Activated CD8-positive, alpha-beta memory T cell treated with anti-CD3 and anti-CD28 coated beads, Interleukin-2, amount 10 ng/mL, durations not matched to agents 7 days and 5 days (primary cell): Measurements from ENCODE around the gene IZUMO1R. TPM values are rescaled to one million over a fixed set of nuclear protein-coding genes. Genes with fewer than 3 reads are reported as not detected.
"Not testable (repeated sequence)": the region's sequence is repeated elsewhere in the genome, so short reads cannot be mapped to it uniquely, and the experiment has no call there.

Experiments used
- ATAC-seq: fragments of 150-1000 bp; cut with Tn5 transposase; one replicate; pipeline ENCODE4 v1.10.0; 2021; ENCODE audit warnings: moderate library complexity
- CTCF ChIA-PET: fragments of 350-600 bp; sonication (Branson Sonifier 250); formaldehyde crosslinking; loops from one replicate; lab custom pipeline; 2021; ENCODE audit warnings: antibody characterized with exemption; lab: Charles Lee
- DNase-seq: peaks from one replicate; pipeline ENCODE4 v3.0.0-alpha.2; 2020
- H3K27ac Mint-ChIP-seq: one replicate; pipeline ENCODE4 v1.8.0; 2021; ENCODE audit warnings: mild to moderate bottlenecking, mixed read lengths
- H3K27me3 Mint-ChIP-seq: one replicate; pipeline ENCODE4 v1.8.0; 2021; ENCODE audit warnings: mixed read lengths
- H3K36me3 Mint-ChIP-seq: one replicate; pipeline ENCODE4 v1.8.0; 2021; ENCODE audit warnings: mild to moderate bottlenecking, mixed read lengths
- H3K4me1 Mint-ChIP-seq: one replicate; pipeline ENCODE4 v1.8.0; 2021; ENCODE audit warnings: mixed read lengths
- H3K4me3 Mint-ChIP-seq: one replicate; pipeline ENCODE4 v1.8.0; 2021; ENCODE audit warnings: mild to moderate bottlenecking, moderate library complexity, mixed read lengths
- H3K9me3 Mint-ChIP-seq: one replicate; pipeline ENCODE4 v1.8.0; 2022; ENCODE audit warnings: low read depth, mixed read lengths
- total RNA-seq, 2 experiments: library from RNA; stranded (reverse); gene quantifications; one replicate each; pipeline ENCODE4 v1.2.3, GENCODE V29; 2021

The IZUMO1R gene
- total RNA-seq, 2 experiments from 2014 or later, result not detected

GRCh38 chr11:94336033-94336432 lies 31.7 kb downstream of the IZUMO1R start:
- no peak overlapping the region for H3K27ac Mint-ChIP-seq
- no peak overlapping the region for H3K4me3 Mint-ChIP-seq
- no peaks in the 10 kb centered on the region for H3K36me3 Mint-ChIP-seq
- no peaks in the 10 kb centered on the region for H3K4me1 Mint-ChIP-seq
- ATAC-seq, result no peak
- CTCF ChIA-PET, result no interaction called here
- no peak for DNase-seq
- H3K27me3 Mint-ChIP-seq, result peaks cover 3% of the 10 kb centered on the region
- peaks cover 3% of the 10 kb centered on the region for H3K9me3 Mint-ChIP-seq

- peaks cover 3% of the 10 kb centered on the region for H3K9me3 Mint-ChIP-seq
- DNase-seq, result no peak
- ATAC-seq, result no peak
- H3K27ac Mint-ChIP-seq, result no peak overlapping the region
- H3K36me3 Mint-ChIP-seq, result no peaks in the 10 kb centered on the region
- H3K4me1 Mint-ChIP-seq, result no peaks in the 10 kb centered on the region
- no peaks in the 10 kb centered on the region for H3K27me3 Mint-ChIP-seq
- CTCF ChIA-PET, result no interaction called here
- no peak overlapping the region for H3K4me3 Mint-ChIP-seq
Measured at GRCh38 chr11:94338651-94339050, 34.3 kb downstream of the IZUMO1R start.

GRCh38 chr11:94342250-94342649 lies 37.9 kb downstream of the IZUMO1R start:
- ATAC-seq (no peak), DNase-seq (no peak)
- H3K4me3 Mint-ChIP-seq, result no peak overlapping the region
- H3K4me1 Mint-ChIP-seq, result no peaks in the 10 kb centered on the region
- H3K27ac Mint-ChIP-seq, result no peak overlapping the region
- CTCF ChIA-PET, result no interaction called here
- peaks cover 4% of the 10 kb centered on the region for H3K27me3 Mint-ChIP-seq
- H3K36me3 Mint-ChIP-seq, result no peaks in the 10 kb centered on the region
- peaks cover 3% of the 10 kb centered on the region for H3K9me3 Mint-ChIP-seq

DNA sequence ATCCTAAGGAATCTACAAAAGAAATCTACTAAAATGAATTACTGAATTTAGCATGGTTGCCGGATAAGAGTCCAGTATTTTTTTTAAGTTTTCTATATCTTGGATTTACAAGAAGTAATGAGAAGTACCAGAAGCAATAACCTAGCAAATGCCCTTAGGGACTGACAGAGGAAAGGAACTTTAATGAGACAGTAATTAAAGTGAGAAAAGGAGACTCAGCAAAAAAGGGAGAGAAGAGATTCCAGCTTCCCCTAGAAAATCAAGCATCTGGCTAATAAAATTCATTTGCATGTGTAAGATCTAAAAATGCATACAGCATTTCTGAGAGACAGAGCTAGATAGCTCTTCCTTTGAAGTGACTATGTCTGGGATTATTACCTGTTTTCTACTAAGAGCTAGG lies 39.1 kb downstream of the IZUMO1R start:
- Mint-ChIP-seq H3K27me3 (peaks cover 4% of the 10 kb centered on the region), H3K4me1 (no peaks in the 10 kb centered on the region), H3K36me3 (no peaks in the 10 kb centered on the region), H3K4me3 (no peak overlapping the region), H3K9me3 (peaks cover 3% of the 10 kb centered on the region), H3K27ac (no peak overlapping the region)
- DNase-seq, result no peak
- CTCF ChIA-PET, result no interaction called here
- ATAC-seq, result no peak

- ATAC-seq, H3K9me3 Mint-ChIP-seq, H3K36me3 Mint-ChIP-seq, CTCF ChIA-PET, H3K4me3 Mint-ChIP-seq, H3K27ac Mint-ChIP-seq, H3K27me3 Mint-ChIP-seq, H3K4me1 Mint-ChIP-seq, DNase-seq: not testable (repeated sequence)
Measured at GRCh38 chr11:94346311-94346710, 41.9 kb downstream of the IZUMO1R start.

- DNase-seq, ATAC-seq, H3K27me3 Mint-ChIP-seq, CTCF ChIA-PET, H3K4me1 Mint-ChIP-seq, H3K36me3 Mint-ChIP-seq, H3K27ac Mint-ChIP-seq, H3K4me3 Mint-ChIP-seq, H3K9me3 Mint-ChIP-seq: not testable (repeated sequence)
Measured at GRCh38 chr11:94350850-94351563, 46.6 kb downstream of the IZUMO1R start.

Other genes with a start within 250 kb of the IZUMO1R start
- gene PANX1, start 175.7 kb upstream of the IZUMO1R start, total RNA-seq, result 10 to 100 TPM in 1 of 2 experiments, 1 to 10 TPM in 1; 9.4 to 13.0 TPM
- under 1 TPM; 0.05 to 0.09 TPM for gene GPR83, start 96.8 kb downstream of the IZUMO1R start, total RNA-seq
- 10 to 100 TPM; 45.1 to 46.2 TPM for gene MRE11, start 189.3 kb downstream of the IZUMO1R start, total RNA-seq
- gene ANKRD49, start 189.4 kb downstream of the IZUMO1R start, total RNA-seq, result 10 to 100 TPM; 23.9 to 31.9 TPM
- gene C11orf97, start 207.9 kb downstream of the IZUMO1R start, total RNA-seq, result not detected
- 1 to 10 TPM; 5.8 to 6.5 TPM for gene FUT4, start 239.3 kb downstream of the IZUMO1R start, total RNA-seq